Gastroesophageal sphincter (tissue), 3 donors: Measurements from ENCODE around the gene PFDN1.

ENCODE experiments used
- EP300 ChIP-seq: sonication (generic); formaldehyde crosslinking; IDR thresholded peaks from one replicate; pipeline ENCODE4 v1.6.1; 2017; ENCODE audit warnings: antibody characterized with exemption, mild to moderate bottlenecking
- POLR2A ChIP-seq, 2 donors: fragments of 450-650 bp; IDR thresholded peaks; one replicate each; pipeline ENCODE4 v1.6.1; 2017; ENCODE audit warnings: antibody characterized with exemption in 2 of 2, mild to moderate bottlenecking in 2 of 2, moderate library complexity in 1 of 2
- POLR2AphosphoS5 ChIP-seq: sonication (generic); formaldehyde crosslinking; IDR thresholded peaks from one replicate; pipeline ENCODE4 v1.6.1; 2017; ENCODE audit warnings: antibody characterized with exemption
- TF ChIP-seq, protein P1 (sequence below), 4 experiments: fragments of 200-600 bp in 2 of 4; fragments of 450-650 bp in 2 of 4; sonication (generic) in 1 of 4; IDR thresholded peaks; one replicate each; pipeline ENCODE4 v1.5.1; 2017 to 2019; ENCODE audit warnings: antibody characterized with exemption in 4 of 4, mild to moderate bottlenecking in 2 of 4, moderate library complexity in 2 of 4

DNA sequence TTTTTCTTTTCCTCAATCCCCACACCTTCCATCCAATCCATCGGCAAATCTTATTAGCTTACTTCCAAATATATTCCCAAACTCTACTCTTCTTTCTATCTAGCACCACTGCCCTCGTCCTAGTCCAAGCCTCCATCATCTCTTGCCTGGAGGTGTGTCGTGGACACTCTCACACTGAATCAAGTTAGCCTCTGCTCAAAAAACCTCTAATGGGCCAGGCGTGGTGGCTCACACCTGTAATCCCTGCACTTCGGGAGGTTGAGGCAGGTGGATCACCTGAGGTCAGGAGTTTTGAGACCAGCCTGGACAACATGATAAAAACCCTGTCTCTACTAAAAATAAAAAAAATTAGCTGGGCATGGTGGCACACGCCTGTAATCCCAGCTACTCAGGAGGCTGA is 46.2 kb downstream of the PFDN1 start:
- no peak for TF ChIP-seq POLR2AphosphoS5
- no peak for TF ChIP-seq POLR2A (IDR thresholded peaks at IDR 0.05)
- TF ChIP-seq, protein P1, sequence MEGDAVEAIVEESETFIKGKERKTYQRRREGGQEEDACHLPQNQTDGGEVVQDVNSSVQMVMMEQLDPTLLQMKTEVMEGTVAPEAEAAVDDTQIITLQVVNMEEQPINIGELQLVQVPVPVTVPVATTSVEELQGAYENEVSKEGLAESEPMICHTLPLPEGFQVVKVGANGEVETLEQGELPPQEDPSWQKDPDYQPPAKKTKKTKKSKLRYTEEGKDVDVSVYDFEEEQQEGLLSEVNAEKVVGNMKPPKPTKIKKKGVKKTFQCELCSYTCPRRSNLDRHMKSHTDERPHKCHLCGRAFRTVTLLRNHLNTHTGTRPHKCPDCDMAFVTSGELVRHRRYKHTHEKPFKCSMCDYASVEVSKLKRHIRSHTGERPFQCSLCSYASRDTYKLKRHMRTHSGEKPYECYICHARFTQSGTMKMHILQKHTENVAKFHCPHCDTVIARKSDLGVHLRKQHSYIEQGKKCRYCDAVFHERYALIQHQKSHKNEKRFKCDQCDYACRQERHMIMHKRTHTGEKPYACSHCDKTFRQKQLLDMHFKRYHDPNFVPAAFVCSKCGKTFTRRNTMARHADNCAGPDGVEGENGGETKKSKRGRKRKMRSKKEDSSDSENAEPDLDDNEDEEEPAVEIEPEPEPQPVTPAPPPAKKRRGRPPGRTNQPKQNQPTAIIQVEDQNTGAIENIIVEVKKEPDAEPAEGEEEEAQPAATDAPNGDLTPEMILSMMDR (IDR thresholded peaks at IDR 0.05) = no peak
- no peak for TF ChIP-seq EP300
